ENCODE measurements around the gene VSTM1.
A peak's percentile ranks its signal among the peaks of the same experiment; 100 is the strongest.
"Not testable (repeated sequence)": the region's sequence is repeated elsewhere in the genome, so short reads cannot be mapped to it uniquely, and the experiment has no call there.

VSTM1 gene, protein sequence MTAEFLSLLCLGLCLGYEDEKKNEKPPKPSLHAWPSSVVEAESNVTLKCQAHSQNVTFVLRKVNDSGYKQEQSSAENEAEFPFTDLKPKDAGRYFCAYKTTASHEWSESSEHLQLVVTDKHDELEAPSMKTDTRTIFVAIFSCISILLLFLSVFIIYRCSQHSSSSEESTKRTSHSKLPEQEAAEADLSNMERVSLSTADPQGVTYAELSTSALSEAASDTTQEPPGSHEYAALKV

DNA sequence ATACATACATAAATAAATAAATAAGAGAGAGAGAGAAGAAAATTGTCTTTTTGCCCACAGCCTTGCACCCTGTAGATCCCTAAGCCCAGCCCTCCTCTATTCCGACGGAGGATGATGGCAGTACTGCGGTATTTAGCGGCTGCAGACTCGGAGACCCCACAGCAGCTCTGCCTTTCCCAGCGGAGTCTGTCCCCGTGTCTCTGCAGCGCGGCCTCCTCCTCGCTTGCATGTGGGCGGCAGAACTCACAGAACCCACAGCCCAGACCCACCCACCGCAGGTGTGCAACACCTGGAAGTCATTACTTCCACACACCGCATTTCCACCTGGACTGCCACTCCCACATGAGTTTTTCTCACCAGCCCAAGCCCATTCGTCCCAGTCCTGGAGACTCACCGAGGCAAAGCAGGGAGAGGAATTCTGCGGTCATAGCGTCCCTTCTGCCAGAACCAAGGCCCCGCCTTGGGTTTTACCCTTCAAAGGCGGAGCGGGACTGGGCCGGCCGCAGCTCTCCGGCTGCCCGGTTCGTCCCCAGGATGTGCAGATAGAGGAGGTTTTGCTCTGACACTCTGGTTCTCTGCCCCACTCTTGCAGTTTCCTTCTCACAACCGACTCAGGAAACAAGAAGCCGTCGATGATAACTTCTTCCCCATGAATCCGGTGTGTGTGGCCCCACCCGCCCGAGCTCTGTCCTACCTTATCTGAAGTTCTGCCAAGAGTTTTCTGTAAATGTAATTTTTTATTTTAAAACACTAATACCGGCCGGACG lies at the start of gene VSTM1:
TSS of gene VSTM1 (minus strand) at position 548 of the 767 bp plus-strand sequence. CDS start at position 428, 120 bp downstream.
- no peak for DNase-seq (ENCODE audit: low read depth in 2 of 2)

DNA sequence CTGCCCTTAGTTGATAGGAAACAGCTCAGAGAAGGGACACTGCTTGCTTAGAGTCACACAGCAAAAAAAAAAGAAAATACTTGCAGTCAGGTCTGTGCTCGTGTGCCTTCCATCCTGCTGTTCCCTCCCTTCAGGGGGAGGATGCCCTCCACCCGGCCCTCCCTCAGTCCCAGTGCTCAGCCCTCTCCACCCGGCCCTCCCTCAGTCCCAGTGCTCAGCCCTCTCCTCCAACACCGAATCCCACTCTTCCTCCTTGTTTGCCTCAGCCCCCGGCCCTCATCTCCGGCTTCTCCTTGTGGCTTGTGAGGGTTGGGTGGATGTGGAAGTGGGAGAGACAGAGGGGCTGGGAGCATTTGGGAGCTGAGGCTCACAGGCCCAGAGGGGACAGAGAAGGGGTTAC lies 46.0 kb upstream of the VSTM1 start:
- DNase-seq (ENCODE audit: low read depth in 2 of 2): no peak

DNA sequence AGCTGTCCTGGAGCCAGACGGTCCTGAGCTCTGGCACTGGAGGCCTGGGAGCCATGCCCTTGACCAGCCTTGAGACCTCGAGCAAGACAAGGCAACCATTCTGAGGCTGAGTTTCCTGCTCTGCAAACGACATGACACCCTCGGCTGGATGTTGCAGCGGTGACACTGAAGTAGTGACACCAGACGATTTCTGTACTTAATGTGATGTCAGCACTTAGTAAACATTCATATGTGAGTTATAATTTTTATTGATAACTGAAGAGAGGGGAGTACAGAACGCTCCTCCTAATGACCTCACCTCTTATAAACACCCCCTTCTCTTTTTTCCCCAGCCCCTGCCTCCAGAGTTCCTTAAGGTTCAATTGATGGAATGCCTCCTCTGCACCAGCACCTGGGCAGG lies 44.8 kb upstream of the VSTM1 start:
- no peak for DNase-seq (ENCODE audit: low read depth in 2 of 2)

DNA sequence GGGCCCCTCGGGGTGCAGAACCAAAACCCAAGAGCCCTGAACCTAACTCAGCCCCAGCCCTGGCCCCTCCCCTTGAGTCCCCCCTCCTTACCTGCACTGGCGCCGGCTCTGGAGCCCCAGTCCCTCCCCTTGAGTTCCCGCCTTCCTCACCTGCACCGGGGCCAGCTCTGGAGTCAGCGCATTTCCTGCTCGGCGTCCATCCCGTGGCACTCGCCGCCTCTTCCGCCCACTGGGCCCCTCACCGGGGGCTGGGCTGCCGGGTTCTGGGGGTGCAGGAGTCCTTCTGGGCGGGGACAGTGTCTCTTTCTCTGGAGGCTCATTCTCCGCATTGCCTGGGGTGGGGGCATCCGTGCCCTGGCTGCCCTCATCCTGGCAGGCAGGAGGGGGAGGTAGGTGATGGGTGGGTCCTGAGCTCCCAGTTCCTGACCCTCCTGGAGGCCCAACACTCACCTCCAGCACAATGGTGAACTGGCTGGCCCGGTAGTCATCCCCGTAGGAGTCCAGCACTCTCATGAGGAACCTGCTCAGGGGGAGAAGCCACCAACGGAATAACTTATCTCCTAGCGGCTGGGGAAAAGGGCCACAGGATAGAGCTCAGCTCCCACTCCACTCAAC lies 44.3 kb upstream of the VSTM1 start:
- DNase-seq (ENCODE audit: low read depth in 2 of 2): no peak

DNA sequence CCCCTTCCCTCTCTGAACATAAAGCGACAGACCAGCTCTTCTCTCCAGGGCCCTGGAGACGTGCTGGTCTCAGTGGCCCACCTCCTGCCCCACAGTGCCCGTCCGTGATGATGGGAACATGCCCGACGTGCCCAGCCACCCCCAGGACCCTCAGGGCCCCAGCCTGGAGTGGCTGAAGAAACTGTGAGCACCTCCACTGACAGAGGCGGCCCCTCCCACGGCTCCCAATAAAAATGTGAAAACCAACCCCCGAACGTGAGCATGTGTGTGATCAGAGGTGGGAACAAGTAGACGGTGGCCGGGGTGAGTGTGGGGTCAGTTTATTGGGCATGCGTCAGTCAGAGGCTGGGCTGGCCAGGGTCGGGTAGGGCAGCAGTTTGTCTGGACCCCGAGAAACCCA lies 43.0 kb upstream of the VSTM1 start:
- no peak for DNase-seq (ENCODE audit: low read depth in 2 of 2)

DNA sequence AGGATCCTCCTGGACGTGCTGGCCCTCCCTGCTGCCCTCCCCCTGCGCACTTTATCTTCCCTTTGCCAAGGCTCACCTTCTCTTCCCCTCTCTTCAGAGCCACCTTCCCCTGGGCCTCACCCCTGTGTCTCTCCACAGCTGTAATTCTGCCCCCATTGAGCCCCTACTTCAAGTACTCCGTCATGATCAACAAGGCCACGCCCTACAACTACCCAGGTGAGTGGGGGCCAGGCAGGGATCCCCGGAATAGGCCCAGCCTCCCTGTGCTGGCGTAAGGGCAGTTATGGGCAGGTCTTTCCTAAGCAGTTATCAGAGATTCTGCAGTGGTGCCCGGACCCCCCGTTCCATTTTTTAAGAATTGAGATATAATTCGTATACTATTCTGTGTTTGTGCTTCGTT lies 42.1 kb upstream of the VSTM1 start:
- DNase-seq (ENCODE audit: low read depth in 2 of 2): no peak

DNA sequence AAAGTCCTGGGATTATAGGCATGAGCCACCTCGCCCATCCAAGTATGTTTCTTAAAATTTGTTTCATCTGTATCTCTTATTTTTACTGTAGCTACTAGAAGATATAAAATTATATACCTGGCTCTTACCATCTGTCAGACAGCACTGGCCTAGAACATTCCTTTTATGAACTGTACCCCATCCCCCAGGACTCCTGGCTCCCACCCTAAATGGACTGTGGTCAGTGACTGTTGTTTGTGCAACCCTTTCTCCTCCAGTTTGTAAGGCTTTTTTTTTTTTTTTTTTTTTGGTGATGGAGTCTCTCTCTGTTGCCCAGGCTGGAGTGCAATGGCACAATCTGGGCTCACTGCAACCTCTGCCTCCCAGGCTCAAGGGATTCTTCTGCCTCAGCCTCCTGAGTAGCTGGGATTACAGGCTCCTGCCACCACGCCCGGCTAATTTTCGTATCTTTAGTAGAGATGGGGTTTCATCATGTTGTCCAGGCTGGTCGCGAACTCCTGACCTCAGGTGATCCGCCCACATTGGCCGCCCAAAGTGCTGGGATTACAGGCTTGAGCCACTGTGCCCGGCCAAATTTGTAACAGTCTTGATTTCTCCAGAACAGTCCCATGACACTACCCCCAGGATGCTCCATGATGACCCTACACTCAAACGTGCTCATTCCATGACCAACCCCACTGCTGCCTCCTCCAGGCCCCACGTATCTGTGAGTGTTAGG lies 41.5 kb upstream of the VSTM1 start:
- no peak for DNase-seq (ENCODE audit: low read depth in 2 of 2)

DNA sequence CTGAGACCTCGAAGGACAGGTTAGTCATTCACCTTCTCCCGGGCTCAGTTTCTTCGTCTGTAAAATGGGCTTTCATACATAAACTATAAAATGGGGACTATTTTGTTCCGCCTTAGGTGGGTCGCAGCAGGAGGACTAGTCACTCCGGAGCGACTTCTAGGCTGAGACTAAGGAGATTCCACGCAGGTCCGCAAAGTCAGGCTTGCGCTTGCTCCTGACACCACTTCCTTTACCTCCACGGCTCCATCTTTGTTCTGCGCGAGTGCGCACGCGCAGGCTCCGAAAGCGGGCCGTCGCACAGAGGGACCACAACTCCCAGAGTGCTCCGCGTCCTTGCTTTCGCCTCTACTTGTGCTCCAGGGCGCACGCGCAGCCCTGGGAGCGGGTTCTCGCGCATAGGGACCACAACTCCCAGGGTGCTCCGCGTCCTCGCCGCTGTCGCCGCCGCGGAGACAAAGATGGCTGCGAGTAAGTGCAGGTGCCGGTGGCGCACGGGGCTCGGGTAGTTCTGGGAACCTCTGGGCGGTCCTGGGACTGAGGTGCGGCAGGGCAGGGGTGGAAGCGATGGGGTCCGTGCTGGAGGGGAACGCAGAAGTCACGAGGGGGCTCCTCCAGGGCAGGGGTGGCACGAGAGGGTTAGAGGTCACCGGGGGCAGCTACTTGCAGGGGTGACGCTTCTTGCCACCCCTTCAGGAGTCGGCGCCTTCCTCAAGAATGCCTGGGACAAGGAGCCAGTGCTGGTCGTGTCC lies 38.9 kb upstream of the VSTM1 start, which contains the start of gene NDUFA3:
TSS of gene NDUFA3 (plus strand) at position 435 of the 749 bp plus-strand sequence. CDS start at position 459, 24 bp downstream.
- DNase-seq (ENCODE audit: low read depth in 2 of 2): peak; percentile 96

DNA sequence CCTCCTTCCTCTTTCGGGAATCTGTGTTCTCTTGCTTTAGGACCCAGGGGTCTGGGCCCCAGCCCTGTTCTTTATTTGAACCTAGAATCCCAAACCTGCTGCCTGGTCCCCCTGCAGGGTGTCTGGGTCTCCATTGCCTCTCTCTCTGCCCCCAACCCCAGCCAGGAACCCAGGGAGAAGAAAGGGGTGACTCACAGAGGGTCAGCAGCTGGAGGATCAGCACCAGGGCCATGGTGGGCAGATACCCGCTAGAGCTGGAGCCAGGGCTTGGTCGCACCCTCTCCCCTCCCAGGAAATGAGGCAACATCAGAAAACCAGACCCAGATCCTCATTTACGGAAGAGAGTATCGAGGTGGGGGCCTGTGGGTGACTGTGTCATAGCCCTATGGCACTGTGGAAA lies 36.9 kb upstream of the VSTM1 start, which contains the start of gene OSCAR:
TSS of gene OSCAR (minus strand) at position 243 of the 400 bp plus-strand sequence. CDS start at position 232, 11 bp downstream.
- no peak for DNase-seq (ENCODE audit: low read depth in 2 of 2)

DNA sequence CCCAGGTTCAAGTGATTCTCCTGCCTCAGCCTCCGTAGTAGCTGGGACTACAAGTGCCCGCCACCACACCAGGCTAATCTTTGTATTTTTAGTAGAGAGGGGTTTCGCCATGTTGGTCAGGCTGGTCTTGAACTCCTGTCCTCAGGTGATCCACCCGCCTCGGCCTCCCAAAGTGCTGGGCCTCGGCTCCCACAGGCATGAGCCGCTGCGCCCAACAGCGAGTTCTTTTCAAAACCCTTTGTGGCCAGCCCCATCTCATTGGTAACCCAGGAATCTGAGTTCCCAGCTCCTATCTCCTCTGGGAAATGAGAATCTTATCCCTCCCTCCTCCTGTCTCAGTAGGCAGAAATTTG lies 36.2 kb upstream of the VSTM1 start:
- not testable (repeated sequence) for DNase-seq (ENCODE audit: low read depth in 2 of 2)

DNA sequence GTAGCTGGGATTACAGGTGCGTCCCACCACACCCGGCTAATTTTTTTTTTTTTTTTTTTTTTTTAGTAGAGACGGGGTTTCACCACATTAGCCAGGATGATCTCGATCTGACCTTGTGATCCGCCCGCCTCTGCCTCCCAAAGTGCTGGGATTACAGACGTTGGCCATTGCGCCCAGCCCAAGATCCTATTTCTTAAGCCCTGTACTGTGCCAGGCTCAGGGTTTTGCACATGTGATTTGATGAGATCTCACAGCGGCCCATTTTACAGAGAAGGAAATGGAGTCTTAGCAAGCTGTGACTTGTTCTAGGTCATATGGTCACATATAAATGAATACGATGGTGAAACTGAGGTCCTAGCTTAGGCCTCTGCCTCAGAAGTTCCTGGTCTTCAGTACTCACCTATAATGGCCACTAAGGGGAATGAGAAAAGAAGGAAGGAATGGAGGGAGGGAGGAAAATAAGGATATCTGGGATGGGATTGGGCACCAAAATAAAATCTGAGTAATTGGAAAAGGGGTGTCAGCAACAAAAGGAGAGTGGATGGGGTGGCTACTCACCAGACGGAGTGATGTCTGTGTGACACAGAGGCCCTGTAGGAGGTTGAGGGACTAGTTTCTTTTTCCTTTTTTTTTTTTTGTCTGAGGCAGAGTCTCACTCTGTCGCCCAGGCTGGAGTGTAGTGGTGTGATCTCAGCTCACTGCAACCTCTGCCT lies 35.6 kb upstream of the VSTM1 start:
- no peak for DNase-seq (ENCODE audit: low read depth in 2 of 2)

DNA sequence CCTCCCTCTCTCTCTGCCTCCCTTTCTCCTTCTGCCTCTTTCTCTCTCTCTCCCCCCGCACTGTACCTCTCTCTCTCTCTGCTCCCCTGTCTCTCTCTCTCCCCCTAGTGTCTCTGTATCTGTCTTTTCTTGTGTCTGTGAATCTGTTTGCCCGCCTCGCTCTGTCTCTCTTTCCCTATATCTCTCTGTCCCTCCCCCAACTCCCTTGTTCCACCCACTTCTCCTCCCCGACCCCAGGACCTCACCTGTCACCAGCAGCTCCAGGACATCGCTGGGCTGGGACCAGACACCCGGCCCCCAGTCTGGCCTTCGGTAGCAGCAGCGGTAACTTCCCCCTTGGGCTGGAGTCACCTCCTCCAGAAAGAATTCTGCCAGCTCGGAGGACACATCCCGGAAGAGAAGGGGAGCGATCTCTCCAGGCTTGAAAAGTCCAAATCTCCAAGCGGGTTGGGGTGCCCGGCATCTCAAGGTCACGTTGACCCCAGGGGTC lies 33.0 kb upstream of the VSTM1 start:
- no peak for DNase-seq (ENCODE audit: low read depth in 2 of 2)

DNA sequence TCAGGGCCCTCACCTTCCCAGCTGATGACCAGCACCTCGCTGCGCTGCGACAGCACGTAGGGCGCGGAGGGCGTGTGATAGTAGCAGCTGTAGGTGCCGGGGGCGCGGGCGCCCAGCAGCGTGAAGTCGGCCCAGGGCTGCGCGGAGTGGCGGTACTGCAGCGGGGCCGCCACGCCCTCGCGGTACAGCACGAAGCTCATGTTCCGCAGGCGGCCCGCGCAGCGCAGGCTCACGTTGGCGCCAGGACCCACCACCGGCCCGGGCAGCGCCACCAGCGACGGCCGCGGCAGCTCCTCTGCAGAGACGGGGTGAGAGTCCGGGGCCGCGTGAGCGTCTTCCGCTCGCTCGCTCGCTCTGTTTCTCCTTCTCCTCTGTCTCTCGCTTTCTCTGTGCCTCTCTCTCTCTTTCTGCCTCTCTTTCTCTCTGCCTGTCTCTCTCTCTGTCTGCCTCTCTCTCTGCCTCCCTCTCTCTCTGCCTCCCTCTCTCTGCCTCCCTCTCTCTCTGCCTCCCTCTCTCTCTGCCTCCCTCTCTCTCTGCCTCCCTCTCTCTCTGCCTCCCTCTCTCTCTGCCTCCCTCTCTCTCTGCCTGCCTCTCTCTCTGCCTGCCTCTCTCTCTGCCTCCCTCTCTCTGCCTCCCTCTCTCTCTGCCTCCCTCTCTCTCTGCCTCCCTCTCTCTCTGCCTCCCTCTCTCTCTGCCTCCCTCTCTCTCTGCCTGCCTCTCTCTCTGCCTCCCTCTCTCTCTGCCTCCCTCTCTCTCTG lies 32.3 kb upstream of the VSTM1 start:
- DNase-seq (ENCODE audit: low read depth in 2 of 2): peak in 1 of 2 donors; percentile 38

DNA sequence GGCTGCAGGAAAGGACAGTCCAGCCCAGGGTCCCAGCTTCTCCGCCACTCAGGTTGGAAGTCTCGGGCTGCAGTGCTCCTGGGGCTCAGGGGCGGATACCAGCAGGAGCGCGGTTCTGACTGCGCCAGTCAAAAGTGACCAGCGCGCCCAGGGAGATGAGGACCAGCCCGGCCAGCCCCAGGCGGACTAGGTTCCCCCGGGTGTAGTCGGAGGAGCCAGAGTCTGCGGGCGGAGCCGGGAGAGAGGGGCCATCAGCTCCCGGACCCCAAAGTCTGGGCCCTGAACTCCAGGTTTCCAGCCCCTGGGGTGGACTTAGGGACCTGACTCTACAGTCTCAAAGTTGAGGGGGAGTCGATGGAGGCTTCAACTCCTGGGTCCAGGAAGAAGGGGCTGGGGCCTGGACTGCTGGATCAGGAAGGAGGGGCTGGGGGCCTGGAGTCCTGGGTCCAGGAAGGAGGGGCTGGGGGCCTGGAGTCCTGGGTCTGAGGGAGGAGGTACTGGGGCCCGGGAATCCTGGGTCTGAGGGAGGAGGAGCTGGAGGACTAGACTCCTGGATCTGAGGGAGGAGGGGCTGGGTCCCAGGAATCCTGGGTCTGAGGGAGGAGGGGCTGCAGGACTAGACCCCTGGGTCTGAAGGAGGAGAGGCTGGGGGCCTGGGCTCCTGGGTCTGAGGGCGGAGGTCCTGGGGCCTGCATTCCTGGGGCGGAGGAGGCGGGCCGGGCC lies 31.6 kb upstream of the VSTM1 start:
- DNase-seq (ENCODE audit: low read depth in 2 of 2): no peak

DNA sequence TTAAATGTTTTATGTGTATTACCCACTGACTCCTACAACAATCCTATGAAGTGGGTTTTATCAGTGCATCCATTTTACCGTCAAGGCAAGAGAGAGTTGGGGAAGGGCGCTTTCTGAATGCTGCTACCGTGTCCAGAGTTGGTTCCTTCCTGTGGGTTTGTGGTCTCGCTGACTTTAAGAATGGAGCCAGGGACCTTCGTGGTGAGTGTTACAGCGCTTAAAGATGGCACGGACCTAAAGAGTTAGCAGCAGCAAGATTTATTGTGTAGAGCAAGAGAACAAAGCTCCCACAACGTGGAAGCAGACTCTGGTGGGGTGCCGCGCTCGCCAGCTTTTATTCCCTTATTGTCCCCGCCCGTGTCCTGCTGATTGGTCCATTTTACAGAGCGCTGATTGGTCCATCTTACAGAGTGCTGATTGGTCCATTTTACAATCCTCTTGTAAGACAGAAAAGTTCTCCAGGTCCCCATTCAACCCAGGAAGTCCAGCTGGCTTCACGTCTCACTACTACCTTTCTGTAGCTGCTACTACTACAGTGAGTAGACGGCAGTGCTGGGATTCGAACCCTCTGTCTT lies 30.8 kb upstream of the VSTM1 start:
- no peak for DNase-seq (ENCODE audit: low read depth in 2 of 2)

DNA sequence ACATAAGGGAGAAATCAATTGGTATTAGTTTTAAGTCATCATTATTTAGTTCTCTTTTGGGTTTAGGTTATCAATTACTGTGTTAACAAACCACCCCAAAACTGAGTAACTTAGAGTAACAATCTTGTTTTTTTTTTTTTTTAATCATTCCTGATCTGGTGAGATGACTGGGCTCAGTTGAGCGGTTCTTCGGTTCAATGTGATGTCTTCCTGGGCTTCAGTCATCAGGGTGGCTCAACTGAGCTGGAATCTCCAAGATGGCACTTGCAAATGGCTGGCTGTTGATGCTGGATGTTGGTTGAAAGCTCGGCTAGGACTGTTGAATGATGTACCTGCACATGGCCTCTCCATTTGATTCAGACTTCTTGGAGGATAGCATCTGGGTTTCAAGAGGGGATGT lies 20.7 kb upstream of the VSTM1 start:
- DNase-seq (ENCODE audit: low read depth in 2 of 2): no peak

DNA sequence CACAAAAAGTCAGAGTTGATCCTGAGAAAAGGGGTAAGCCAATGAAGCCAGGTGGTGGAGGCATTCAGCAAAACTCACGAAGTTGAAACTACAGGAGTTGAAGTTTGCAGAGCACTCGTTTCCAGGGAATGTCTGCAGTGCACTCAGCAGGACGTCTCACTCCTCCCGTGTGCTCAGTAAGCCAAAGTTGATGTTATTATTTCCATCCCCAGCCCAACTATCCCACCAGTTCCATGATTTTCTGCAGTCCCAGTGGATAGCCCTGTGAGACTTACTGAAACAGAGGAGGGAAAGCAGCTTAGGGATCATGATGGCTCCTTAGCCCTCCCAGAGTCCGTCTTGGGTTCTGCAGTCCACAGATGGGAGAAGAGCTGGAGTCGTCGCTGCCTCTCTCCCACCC lies 17.3 kb upstream of the VSTM1 start, which contains the start of gene TARM1:
TSS of gene TARM1 (minus strand) at position 334 of the 400 bp plus-strand sequence. CDS start at position 309, 25 bp downstream.
- DNase-seq (ENCODE audit: low read depth in 2 of 2): no peak

DNA sequence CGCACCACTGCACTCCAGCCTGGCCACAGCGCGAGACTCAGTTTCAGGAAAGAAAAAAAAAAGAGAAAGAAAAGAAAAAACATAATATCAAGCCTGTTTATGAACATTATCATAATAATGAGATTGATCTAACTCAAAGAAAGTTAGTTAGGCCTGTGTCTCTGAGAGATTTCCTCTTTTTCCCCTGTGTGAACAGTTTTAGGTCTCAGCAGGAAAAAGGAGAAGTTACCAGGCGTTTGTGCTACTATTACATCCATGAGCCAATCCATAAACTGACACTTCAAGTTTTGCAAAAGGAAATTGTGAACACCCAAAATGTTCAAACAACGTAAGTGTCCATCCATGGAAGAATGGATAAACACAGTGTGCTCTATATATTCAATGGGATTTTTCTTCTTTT lies 13.6 kb upstream of the VSTM1 start:
- no peak for DNase-seq (ENCODE audit: low read depth in 2 of 2)

DNA sequence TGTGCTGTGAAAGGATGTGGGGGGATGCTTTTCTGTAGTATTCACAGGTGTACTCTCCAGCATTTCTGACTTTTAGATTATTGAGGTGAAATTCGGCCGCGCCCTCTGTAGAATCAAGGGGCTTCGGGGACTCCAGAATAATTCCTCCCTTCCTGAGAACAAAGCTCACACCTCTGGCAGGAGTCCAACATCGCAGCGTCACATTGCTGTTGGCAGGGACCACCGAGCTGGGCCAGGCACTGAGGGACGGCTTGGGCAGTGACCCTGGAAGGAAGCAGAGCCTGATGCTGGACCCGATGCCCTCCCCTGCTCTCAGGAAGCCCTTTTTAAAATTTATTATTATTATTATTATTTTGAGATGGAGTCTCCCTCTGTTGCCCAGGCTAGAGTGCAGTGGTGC lies 11.2 kb upstream of the VSTM1 start:
- no peak for DNase-seq (ENCODE audit: low read depth in 2 of 2)

Data from stimulated activated CD8-positive, alpha-beta memory T cell treated with anti-CD3 and anti-CD28 coated beads, Interleukin-15, amount 100 ng/mL, for 4 hours (primary cell).